Occipital lobe (tissue), 2 donors: ENCODE measurements around the gene OR12D1. TPM values are rescaled to one million over a fixed set of nuclear protein-coding genes. Genes with fewer than 3 reads are reported as not detected.

Experiments used
- DNase-seq: peaks from one replicate; lab custom pipeline; 2025; lab: John Stamatoyannopoulos, UW
- total RNA-seq: library from RNA; depleted of rRNA; stranded (reverse); fragments of >200 nt; gene quantifications from one replicate; pipeline ENCODE4 v1.2.3, GENCODE V29; 2014

The OR12D1 gene
- total RNA-seq, 1 donor from 2014 or later: not detected

DNA sequence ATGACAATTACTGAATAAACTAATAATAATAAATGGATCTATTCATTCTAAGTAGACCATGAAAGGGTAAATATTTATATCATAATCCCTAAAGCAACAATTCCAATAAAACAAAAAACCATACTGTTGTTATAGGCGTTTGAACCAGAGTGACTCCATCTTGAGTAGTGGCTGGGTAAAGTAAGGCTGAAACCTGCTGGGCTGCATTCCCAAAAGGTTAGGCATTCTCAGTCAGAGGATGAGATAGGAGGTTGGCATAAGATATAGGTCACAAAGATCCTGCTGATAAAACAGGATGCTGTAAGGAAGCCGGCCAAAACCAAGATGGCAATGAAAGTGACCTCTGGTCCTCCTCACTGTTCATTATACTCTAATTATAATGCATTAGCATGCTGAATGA lies 50.6 kb downstream of the OR12D1 start:
- DNase-seq: no peak

DNA sequence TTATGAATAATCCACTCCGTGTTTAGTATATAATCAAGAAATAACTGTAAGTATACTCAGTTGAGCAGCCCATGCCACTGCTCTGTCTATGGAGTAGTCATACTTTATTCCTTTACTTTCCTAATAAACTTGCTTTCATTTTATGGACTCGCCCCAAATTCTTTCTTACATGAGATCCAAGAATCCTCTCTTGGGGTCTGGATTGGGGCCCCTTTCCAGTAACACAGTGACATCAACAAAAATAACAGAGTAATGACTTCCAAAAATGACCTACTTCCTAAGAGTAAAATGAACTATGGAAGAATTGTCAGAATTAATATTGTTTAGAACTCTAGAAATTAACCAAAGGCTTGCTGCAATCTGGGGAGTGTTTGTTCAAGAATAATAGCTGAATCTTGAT lies 51.1 kb downstream of the OR12D1 start:
- DNase-seq: no peak

DNA sequence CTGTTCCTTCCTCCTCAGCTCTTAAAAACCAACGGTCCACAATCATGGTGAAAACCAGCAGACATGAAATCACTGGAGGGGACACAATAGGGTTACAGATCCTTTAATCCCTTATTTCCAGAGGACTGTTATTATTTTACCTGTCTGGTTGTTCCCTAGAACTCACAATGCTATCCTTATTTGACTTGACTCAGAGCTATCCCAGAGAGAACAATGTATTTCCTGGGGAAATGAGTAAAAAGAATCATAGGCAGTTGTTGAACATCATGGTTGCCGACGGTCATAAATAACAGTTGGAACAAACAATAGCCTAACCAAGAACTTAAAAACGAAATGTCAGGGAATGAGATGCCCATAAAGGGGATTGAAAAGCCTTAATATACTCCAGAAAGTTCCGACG lies 51.5 kb downstream of the OR12D1 start:
- DNase-seq: no peak

Other genes with a start within 250 kb of the OR12D1 start
- gene OR2J2, start 244.0 kb upstream of the OR12D1 start, total RNA-seq: not detected
- gene OR14J1, start 113.2 kb upstream of the OR12D1 start, total RNA-seq: under 0.01 TPM
- not detected for gene OR5V1, start 46.1 kb upstream of the OR12D1 start, total RNA-seq
- gene OR12D3, start 39.6 kb upstream of the OR12D1 start, total RNA-seq: not detected
- gene OR12D2, start 19.3 kb upstream of the OR12D1 start, total RNA-seq: not detected
- gene OR10C1, start 24.4 kb downstream of the OR12D1 start, total RNA-seq: not detected
- gene OR11A1, start 42.1 kb downstream of the OR12D1 start, total RNA-seq: not detected
- not detected for gene OR2H1, start 42.2 kb downstream of the OR12D1 start, total RNA-seq
- gene MAS1L, start 73.0 kb downstream of the OR12D1 start, total RNA-seq: not detected
- 0.47 TPM for gene UBD, start 144.8 kb downstream of the OR12D1 start, total RNA-seq
- gene OR2H2, start 170.2 kb downstream of the OR12D1 start, total RNA-seq: not detected
- gene GABBR1, start 218.3 kb downstream of the OR12D1 start, total RNA-seq: 91.1 TPM
- gene MOG, start 242.2 kb downstream of the OR12D1 start, total RNA-seq: not detected